HUDEP-2 (cell line): ENCODE results near the gene VPS39.

ENCODE experiments used
- DNase-seq, 76 experiments: peaks; one replicate each; lab custom pipeline; 2025; ENCODE audit not compliant: unreplicated experiment in 76 of 76; lab: John Stamatoyannopoulos, UW

Gene VPS39

DNA sequence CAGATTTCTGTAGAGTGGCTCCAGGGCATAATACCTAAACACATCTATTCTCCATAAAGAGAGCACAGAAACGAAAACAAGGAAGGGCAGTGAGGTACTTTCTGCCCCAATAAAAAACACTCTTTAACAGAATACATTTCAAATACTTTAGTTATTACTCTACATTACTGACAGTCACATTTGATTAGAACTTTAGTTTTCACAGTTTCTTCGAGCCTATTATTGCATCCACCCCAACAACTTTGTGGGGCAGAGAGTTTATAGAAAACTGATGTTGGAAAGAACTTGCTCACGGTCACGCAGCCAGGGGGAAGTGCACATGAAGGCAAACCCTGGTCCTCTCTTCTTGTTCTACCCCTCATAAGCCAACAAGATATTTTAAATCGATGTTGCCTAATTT is 9.0 kb downstream of the VPS39 start:
- no peak for DNase-seq

DNA sequence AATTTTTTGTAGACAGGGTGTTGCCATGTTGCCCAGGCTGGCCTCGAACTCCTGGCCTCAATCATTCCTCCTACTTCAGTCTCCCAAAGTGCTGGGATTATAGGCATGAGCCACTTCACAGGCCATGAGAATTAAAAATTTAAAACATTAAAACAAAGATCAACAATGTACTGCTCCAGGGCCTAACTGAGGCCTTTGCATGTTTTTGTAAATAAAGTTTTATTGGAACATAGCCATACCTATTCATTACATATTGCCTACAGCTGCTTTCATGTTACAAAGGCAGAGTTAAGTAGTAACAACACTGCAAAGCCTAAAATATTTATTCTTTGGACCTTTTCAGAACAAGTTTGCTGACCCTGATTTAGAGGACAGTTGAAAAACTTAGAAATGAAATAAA is 9.6 kb downstream of the VPS39 start:
- DNase-seq = no peak

DNA sequence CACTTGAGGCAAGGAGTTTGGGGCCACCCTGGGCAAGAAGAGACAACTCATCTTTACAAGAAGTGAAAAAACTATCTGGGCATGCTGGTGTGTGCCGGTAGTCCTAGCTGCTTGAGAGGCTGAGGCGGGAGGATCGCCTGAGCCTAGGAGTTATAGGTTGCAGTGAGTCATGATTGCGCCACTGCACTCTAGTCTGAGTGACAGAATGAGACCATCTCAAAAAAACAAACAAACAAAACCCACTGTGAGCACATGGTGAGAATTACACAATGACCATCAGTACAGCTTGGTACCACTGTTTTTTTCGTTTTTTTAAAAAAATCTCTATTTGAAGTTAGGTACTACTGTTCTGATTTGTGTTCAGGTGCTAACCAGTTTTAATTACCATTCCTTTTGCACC is 13.6 kb downstream of the VPS39 start:
- DNase-seq = no peak

DNA sequence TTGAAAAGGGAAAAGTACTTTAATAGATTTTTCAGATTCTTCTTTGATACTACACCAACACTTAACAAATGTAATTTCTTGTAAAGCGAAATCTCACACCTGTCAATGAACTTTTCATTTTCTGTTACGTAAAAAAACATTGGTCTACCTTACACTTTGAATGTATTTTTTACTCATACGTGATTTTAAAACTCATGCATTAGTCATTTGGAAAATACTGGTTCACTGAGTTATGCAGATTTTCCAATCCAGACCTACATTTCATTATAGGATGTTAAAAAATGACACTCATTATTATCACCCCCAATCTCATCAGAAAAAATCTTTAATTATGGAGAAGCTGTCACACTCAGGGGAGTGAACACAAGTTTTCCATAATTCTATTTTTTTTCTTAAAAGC is 14.7 kb downstream of the VPS39 start:
- no peak for DNase-seq

DNA sequence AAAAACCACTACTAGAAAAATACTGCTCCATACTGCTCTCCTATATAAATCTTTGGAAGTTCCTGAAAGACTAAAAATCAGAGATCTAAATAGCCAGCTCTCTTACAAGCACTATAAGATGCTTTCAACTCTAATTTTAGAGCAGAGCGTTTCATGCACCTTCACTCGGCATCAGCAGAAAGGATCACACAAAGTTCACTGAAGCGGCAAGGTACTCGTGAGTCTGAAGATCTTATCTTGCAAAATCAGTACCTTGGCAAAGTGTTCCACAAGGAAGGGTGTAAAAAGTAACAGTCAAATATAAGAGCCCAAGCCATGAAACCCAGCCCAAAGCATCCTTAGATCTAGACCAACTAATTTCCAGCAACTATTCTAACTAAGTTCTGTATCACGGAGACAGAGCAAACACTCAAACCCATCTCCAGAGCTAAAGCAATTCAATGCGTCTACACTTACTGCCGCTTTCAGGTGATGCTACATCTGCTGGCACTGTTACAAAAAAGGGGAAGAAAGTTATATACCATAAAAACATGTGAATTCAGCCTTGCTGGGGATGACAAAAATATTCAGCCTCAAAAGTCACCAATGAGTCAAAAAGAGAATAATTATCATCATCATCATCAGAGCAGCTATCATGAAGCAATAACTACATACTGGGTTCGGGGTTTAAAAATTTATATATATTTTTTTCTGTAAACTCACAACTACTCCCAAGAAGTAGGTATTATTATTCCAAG is 16.3 kb downstream of the VPS39 start:
- DNase-seq = no peak

DNA sequence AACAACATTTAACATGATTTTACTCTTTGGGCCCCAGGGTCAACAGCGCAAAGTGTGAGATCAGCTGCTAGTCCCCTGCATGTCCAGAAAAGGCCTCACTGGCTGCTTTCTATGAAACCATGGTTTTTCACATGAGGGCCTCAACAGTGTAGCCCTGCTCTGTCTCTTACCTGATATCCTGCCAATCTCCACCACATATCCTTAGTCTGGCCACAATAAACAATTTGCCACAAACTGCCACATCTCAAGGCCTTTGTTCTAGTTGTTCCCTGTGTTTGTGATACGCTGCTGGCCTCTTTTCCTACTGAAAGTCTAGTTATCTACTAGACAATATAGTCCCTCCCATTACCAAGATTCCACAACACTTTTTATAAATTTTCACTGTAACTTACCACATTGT is 17.7 kb downstream of the VPS39 start:
- no peak for DNase-seq

DNA sequence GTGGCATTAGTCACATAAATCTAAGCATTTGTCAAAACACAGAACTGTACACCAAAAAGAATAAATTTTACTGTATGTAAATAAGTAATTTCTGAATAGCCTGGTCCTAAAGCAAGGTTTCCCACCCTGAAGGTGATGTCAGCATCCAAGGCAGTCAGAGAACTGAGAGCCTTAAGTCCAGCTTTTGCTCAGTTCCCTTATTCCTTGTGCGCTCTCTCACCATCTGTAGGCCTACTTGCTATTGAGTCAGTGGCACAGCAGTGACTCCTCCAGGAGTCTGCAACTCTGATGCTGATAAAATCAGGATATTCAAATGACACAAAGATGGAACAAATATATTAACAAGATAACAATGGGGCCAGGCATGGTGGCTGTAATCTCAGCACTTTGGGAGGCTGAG is 22.3 kb downstream of the VPS39 start:
- no peak for DNase-seq

DNA sequence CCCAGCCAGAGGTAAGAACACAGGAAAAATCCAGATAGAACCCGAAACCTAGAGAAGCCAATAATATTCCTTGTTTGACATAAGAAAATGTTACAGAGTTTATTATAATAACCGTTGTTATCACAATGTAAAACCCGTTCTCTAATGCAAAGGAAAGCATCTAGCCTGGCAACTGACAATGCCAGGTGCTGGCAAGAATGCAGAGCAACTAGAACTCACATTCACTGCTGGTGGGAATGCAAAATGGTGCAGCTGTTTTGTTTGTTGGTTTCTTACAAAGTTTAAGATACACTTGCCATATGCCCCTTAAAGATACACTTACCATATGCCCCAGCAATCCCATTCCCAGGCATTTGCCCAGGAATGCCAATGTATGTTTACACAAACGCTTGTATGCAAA is 23.4 kb downstream of the VPS39 start:
- DNase-seq = no peak

DNA sequence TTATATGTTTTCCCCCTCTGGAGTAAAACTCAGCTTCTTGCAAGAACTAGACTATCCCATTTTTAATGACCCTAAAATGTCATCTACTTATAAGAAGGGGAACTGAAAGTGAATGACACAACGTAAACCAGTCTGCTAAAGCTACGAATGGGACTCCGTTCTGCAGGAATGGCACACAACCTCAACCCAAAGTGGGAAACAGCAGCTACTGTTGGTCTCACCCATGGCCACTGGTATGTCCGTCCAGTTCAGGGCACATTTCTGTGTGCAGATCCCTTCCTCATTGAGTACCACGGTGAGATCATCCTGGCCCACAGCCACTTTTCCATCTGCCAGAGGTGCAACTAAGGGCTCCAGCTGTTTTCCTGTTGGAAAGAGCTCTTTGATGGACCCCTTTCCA is 23.8 kb downstream of the VPS39 start:
- DNase-seq = no peak

DNA sequence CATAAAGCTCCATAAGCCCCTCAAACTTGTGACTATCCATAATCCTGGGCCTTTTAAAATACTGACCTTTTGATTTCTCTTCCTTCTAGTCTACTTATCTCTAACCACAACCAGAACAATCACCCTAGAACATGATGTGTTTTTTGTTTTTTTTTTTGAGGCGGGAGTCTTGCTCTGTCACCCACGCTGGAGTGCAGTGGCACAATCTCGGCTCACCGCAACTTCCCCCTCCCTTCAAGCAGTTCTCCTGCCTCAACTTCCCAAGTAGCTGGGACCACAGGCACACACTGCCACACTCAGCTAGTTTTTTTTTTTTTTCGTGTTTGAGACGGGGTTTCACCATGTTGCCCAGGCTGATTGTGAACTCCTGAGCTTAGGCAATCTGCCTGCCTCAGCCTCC is 25.1 kb downstream of the VPS39 start:
- DNase-seq = no peak

DNA sequence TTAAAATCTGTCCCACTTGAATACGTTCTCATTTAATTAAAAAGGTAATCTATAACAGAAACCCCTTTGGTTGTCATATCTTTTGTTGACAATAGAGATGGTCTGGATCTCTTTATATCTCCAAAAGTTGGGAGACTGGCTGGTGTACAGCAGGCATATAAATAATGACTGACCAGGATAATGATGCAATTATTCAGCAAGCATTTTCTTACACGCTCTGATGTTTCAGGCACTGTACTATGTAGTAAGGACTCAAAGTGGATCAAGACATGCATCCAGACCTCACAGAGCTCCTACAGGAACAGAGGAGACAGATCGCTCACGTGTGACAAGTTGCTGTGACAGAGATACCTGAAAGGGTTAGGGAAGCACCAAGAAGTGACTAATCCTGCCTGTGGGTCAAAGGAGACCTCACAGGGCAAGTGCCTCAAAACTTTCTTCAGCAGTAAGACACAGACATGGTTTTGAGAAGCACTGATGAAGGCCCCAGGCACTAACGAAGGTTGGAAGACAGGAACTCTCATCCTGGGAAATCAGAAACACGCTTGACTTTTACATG is 25.7 kb downstream of the VPS39 start:
- no peak for DNase-seq

DNA sequence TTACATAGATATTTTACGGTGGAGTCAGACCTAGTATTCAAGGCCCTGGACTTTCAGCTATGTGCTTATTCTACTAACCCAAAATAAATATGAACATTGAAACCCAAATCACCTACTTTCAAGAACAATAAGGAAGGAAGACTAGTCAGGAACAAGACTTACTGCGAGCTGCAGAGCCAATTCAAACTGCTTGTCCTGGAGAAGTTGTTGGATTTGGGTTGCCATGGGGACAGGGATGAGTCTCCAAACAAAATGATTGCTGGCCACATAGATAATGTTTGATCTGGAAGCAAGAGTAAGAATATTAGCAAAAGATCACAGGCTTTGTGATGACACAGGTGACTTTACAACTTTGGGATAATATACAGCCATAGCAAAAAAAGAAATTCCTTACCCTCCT is 30.0 kb downstream of the VPS39 start:
- no peak for DNase-seq

DNA sequence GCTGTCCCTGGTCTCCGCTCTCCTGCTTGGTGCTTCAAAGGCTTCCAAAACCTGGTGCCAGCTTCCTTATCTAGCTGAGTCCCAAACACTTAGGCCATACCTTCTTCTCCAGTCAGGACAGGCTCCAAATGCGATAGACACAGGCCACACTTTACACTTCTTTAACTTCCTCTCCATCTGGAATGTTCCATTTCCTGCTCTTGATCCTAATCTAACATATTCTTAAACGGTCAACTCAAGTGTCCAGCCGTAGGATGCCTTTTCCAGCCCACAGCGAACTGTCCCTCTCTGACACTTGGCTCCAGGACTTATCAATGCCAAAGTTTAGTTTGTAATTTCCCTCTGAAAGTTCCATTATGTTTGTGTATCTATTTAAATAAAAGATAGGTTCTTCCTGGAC is 32.4 kb downstream of the VPS39 start:
- no peak for DNase-seq

DNA sequence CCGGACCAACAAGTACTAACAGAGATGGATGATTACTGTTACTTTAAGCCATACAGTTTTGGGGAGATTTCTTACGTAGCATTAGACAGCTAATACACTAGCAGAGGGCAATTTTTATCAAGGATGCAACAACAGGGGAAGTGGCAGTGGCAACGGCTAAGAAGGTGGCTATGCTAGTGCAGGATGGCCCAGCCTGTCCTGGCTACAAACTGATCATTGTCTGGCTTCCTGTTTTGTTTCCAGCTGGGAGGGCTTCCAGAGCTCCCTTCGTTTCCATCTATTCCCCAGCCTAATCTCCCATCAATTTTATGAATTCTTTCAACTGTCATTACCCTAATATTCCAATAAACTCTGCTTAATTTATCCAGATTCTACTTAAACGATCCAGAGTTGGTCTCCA is 35.6 kb downstream of the VPS39 start:
- DNase-seq = no peak

DNA sequence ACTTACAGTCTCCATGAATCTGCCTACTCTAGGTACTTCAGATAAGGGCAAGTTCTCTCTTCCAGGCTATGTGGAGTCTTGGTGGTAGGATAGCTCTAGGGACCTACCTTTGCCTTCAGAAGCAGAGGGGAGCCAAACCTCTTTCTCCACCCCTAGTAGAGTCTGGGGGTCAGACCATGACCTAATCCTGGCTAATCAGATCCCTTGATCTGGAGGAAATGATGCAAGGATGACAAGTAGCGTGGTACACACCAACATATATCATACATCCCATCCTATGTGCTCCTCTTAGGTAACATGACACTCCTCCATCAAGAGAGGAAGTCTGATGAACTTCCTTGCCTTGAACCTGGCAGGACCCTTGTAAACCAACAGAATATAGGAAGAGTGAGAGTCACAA is 36.3 kb downstream of the VPS39 start:
- no peak for DNase-seq

DNA sequence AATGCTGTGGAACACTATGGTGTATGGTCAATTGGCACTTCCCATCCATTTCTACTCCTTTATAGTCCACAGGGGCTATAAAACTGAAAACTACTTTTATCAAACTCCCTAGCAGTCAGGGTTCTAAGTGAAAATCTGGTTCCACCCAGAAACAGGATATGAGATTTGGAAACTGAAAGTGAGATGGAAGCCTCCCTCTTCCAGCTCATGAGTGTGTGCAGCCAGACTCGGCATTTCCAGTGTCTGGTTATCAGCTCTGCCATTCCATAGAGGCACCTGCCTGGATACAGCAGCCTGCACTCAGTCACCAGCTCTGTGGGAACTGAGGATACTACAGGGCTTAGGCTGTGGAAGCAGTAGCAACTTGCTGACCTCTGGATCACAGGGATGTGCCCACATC is 37.0 kb downstream of the VPS39 start:
- DNase-seq = no peak

DNA sequence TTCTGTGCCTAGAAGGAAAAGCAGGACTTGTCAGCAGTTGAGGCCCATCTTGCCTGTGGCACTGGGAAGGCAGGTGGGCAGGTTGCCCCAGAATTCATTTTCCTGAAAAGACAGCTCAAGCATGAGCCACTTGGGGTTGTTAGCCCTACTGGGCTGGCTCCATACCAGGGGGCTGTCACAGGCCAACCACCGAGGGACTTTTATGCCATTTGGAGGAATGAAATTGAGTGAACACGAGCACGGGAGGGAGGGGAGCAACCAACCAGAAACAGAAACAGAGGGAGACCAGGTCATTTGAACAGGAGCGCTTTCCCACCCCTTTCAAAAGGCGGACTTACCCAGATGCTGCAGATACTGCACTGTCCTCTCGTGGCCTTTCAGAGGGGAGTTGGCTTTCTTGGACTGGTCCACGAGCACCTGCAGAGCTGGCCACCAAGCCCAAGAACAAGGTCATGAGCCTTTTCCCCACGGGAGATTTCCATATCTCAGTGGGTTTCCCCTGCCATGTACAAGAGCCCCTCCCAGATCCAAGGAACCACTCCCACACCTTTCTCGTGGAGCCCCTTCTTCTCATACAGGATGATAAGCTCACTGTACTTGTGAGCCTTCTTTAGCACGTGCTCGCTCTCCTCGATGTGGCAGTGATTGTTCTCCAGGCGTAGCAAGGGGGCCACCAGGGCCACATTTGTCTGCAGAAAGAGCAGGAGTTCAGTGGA is 41.7 kb downstream of the VPS39 start:
- no peak for DNase-seq

DNA sequence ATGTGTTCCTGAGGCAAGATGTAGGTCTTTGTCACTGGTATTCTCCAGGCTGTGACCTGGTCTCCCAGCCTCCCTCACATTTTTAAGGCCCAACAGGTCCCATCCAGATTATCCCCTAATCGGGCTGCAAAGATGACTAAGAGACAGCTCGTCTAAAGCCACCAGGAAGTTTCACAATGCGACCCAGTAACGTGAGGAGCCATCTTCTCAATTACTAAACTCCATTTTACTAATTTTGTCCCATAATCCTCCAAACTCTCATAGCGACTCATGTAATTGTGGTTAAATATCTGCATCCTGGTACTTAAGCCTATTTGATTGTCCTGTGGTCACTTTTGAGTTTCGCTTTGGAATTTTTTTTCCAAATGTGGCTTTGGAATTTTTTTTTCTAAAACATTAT is 43.0 kb downstream of the VPS39 start:
- no peak for DNase-seq

DNA sequence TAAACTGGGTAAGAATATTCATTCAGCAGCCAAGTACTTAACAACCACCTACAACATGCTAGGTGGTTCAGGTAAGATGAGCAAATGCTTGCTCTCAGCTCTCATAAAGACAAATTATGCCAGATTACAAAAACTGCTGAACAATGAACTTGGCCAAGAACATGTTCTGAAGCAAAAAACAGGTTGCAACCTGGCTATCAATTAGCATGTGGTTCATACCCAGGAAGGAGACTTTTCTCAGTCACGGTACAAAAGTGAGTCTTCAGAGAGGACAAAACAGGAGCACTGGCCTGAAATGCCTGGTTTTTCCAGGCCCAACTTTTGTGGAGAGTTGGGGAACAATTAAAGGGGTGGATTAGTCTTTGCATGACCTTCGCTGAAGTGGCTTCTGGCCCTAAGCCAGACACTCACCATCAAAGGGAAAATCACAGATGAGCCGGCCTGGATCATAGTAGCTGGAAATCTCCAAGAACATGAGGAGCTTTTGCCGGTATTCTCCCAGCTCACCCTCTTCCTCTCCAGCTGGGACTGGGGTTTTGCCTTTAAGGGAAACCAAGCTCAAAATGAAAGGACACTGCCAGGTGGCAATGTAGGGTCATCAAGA is 44.1 kb downstream of the VPS39 start:
- DNase-seq = no peak

DNA sequence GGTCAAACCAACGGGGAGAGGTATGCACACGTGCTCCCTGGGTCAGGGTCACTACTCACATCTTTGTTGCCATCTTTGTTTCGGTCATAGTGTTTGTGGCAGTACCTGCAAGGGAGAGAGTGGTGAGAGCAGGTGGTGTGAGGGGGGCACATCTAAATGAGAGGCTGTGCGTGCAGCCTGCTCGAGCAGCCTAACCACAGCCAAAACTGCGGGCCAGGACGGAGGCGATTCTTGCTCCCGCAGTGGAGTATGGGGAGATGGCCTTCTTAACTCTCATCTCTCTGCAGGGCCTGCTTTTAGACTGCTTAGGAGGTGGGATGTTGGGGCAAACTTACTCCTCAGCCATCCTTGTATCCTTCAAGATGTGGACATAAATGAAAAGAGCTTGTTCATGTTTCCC is 44.8 kb downstream of the VPS39 start:
- DNase-seq = no peak

DNA sequence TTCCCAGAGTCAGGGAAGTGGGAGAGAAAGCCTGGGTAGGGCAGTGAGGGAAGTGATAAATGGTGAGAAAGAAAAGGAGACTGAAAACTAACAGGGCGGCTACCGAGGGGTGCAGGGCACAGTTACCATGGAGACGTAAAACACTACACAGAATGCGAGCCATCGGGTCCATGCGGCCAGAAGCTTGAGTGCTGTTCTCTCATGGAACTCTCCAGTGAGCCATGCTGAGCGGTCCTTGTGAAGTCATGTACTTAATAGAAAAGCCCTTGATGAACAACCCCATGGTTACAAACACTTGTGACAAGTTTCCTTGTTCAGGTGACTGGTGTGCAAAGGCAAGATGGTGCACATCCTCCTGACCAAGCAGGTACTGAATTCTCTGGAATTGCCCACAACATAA is 48.0 kb downstream of the VPS39 start:
- no peak for DNase-seq
